ENCODE results near the gene DNAI1.

DNA sequence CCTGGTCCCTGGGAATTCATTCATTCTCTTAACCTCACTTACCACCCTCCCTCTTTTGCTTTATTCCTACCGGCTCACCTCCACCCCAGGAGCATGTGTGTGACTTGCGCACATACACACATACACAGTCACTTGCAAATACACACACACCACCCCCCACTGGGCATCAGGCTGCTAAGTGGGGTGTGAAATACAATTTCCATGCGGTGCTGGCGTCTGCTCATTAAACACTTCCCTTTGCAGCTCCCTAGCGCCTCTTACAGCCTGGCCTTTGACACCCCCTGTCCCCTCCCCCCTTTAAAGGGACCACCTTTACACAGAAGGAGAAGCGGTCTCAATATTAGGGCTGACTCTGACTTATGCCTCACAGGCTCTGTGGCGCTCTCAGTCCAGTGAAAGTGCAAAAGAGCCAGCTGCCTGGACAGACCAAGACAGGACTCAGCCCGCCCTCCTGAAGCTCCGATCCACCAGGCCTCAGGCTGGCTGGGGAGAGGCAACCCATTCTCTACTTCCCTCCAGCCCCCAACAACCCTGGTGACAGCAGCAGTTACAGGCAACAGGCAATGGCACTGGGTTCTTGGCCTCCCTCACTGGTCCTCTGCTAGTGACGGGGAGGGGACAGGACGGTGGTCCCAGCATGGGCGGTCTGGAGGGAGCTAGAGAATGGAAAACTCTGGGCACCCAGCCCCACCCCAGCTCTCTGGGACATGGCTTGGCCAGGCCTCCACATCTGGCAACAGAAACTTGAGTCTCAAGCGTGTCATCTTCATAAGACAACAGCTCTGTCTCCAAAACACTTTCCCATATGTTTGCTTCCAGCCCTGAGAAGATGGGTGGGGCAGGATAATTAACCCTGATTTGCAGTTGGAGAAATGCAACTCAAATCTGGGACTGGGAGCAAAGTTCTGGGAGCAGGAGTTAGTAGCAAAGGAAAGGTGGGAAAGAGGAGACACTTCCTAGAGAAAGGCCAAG, 52.2 kb downstream of the DNAI1 start:
- TF ChIP-seq ESRRG (CRISPR knock-in tag; IDR thresholded peaks at IDR 0.05) (no peak), CSRNP3 (CRISPR knock-in tag; IDR thresholded peaks at IDR 0.05) (no peak), ISL1 (CRISPR knock-in tag; IDR thresholded peaks at IDR 0.05) (no peak), SNAI2 (CRISPR knock-in tag; IDR thresholded peaks at IDR 0.05) (no peak), TOX (CRISPR knock-in tag; IDR thresholded peaks at IDR 0.05; ENCODE audit: borderline replicate concordance) (no peak), PPARA (CRISPR knock-in tag; IDR thresholded peaks at IDR 0.05; ENCODE audit: borderline replicate concordance) (no peak), BACH2 (CRISPR knock-in tag; IDR thresholded peaks at IDR 0.05; ENCODE audit: borderline replicate concordance) (no peak), ZFP30 (CRISPR knock-in tag; IDR thresholded peaks at IDR 0.05) (no peak), ZC3H10 (CRISPR knock-in tag; IDR thresholded peaks at IDR 0.05) (no peak), ZNF565 (CRISPR knock-in tag; conservative IDR thresholded peaks at IDR 0.05; ENCODE audit: low read depth) (no peak), ZFP3 (CRISPR knock-in tag; IDR thresholded peaks at IDR 0.05) (no peak)
- TF ChIP-seq, protein P1, sequence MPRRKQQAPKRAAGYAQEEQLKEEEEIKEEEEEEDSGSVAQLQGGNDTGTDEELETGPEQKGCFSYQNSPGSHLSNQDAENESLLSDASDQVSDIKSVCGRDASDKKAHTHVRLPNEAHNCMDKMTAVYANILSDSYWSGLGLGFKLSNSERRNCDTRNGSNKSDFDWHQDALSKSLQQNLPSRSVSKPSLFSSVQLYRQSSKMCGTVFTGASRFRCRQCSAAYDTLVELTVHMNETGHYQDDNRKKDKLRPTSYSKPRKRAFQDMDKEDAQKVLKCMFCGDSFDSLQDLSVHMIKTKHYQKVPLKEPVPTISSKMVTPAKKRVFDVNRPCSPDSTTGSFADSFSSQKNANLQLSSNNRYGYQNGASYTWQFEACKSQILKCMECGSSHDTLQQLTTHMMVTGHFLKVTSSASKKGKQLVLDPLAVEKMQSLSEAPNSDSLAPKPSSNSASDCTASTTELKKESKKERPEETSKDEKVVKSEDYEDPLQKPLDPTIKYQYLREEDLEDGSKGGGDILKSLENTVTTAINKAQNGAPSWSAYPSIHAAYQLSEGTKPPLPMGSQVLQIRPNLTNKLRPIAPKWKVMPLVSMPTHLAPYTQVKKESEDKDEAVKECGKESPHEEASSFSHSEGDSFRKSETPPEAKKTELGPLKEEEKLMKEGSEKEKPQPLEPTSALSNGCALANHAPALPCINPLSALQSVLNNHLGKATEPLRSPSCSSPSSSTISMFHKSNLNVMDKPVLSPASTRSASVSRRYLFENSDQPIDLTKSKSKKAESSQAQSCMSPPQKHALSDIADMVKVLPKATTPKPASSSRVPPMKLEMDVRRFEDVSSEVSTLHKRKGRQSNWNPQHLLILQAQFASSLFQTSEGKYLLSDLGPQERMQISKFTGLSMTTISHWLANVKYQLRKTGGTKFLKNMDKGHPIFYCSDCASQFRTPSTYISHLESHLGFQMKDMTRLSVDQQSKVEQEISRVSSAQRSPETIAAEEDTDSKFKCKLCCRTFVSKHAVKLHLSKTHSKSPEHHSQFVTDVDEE (CRISPR knock-in tag; IDR thresholded peaks at IDR 0.05), result no peak
- TF ChIP-seq, protein P2, sequence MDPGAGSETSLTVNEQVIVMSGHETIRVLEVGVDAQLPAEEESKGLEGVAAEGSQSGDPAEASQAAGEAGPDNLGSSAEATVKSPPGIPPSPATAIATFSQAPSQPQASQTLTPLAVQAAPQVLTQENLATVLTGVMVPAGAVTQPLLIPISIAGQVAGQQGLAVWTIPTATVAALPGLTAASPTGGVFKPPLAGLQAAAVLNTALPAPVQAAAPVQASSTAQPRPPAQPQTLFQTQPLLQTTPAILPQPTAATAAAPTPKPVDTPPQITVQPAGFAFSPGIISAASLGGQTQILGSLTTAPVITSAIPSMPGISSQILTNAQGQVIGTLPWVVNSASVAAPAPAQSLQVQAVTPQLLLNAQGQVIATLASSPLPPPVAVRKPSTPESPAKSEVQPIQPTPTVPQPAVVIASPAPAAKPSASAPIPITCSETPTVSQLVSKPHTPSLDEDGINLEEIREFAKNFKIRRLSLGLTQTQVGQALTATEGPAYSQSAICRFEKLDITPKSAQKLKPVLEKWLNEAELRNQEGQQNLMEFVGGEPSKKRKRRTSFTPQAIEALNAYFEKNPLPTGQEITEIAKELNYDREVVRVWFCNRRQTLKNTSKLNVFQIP (CRISPR knock-in tag; IDR thresholded peaks at IDR 0.05; ENCODE audit: borderline replicate concordance, low read depth), result no peak

All from SK-N-SH treated with all-trans-retinoic acid at 6 μM for 48 hours (cell line).